Upper lobe of left lung (tissue), 4 donors: ENCODE results near the gene CDAN1.

ENCODE experiments used
- CTCF ChIP-seq, 6 experiments: fragments of 450-650 bp in 4 of 6; fragments of 200-600 bp in 2 of 6; sonication (generic) in 2 of 6; IDR thresholded peaks; one replicate each; pipeline ENCODE4 v1.5.1; 2016 to 2019; ENCODE audit warnings: antibody characterized with exemption in 6 of 6
- POLR2A ChIP-seq, 4 donors: fragments of 450-650 bp; IDR thresholded peaks; one replicate each; pipeline ENCODE4 v1.5.1; 2016 to 2017; ENCODE audit warnings: antibody characterized with exemption in 4 of 4, mild to moderate bottlenecking in 2 of 4
- POLR2AphosphoS5 ChIP-seq, 2 donors: sonication (generic); formaldehyde crosslinking; IDR thresholded peaks; one replicate each; pipeline ENCODE4 v1.5.1; 2017; ENCODE audit warnings: antibody characterized with exemption in 2 of 2

- no peak for TF ChIP-seq CTCF (IDR thresholded peaks at IDR 0.05)
- TF ChIP-seq POLR2A (IDR thresholded peaks at IDR 0.05): no peak
- no peak for TF ChIP-seq POLR2AphosphoS5 (IDR thresholded peaks at IDR 0.05)
These were observed 50.6 kb downstream of the CDAN1 start for GRCh38 chr15:42686281-42686680.
